Camera-type eye (tissue), 1 donor: ENCODE data around the gene RNU2-1. TPM values are rescaled to one million over a fixed set of nuclear protein-coding genes. Genes with fewer than 3 reads are reported as not detected.

Experiments
- total RNA-seq: library from RNA; depleted of rRNA; stranded (reverse); fragments of >200 nt; gene quantifications from one replicate; pipeline ENCODE4 v1.2.3, GENCODE V29; 2014

The RNU2-1 gene
- total RNA-seq, result not detected

GRCh38 chr17:43233877-43234276 is at the start of gene RNU2-1:
Gene RNU2-1 (minus strand): TSS chr17:43233977.

GRCh38 chr17:43228020-43228782 is 5.6 kb downstream of the RNU2-1 start, which contains the start of gene CCDC200:
Gene CCDC200 (minus strand): TSS chr17:43228623. CDS start chr17:43228554, 69 bp downstream.

GRCh38 chr17:43211480-43212402 is 22.0 kb downstream of the RNU2-1 start, which contains the start of gene TMEM106A:
Gene TMEM106A (plus strand): TSS chr17:43211875. CDS start chr17:43213042, 1,167 bp downstream.

Other genes with a start within 250 kb of the RNU2-1 start
- gene RPL27, start 235.6 kb downstream of the RNU2-1 start, total RNA-seq, result 706 TPM
- gene IFI35, start 227.2 kb downstream of the RNU2-1 start, total RNA-seq, result 9.0 TPM
- 73.2 TPM for gene VAT1, start 211.6 kb downstream of the RNU2-1 start, total RNA-seq
- 8.2 TPM for gene RND2, start 208.7 kb downstream of the RNU2-1 start, total RNA-seq
- gene BRCA1, start 108.6 kb downstream of the RNU2-1 start, total RNA-seq, result 24.4 TPM
- 149 TPM for gene NBR1, start 62.8 kb downstream of the RNU2-1 start, total RNA-seq
- gene TMEM106A, start 22.1 kb downstream of the RNU2-1 start, total RNA-seq, result 5.8 TPM
- gene CCDC200, start 5.4 kb downstream of the RNU2-1 start, total RNA-seq, result not detected
- 79.6 TPM for gene ARL4D, start 165.0 kb upstream of the RNU2-1 start, total RNA-seq
- 50.5 TPM for gene DHX8, start 250.0 kb upstream of the RNU2-1 start, total RNA-seq